Rectal smooth muscle tissue (tissue), 1 donor: Measurements from ENCODE around the gene RNF26.
A peak's percentile ranks its signal among the peaks of the same experiment; 100 is the strongest.

Source experiments
- H3K27ac ChIP-seq: one replicate; pipeline ENCODE4 v1.7.0; 2013; ENCODE audit warnings: low read depth, low read length, inconsistent platforms
- H3K27me3 ChIP-seq: one replicate; pipeline ENCODE4 v1.7.0; 2013; ENCODE audit warnings: low read length; ENCODE audit not compliant: control insufficient read depth, insufficient read depth
- H3K36me3 ChIP-seq: one replicate; pipeline ENCODE4 v1.7.0; 2013; ENCODE audit warnings: low read length; ENCODE audit not compliant: control insufficient read depth, insufficient read depth
- H3K4me1 ChIP-seq: one replicate; pipeline ENCODE4 v1.7.0; 2013; ENCODE audit warnings: low read length; ENCODE audit not compliant: control insufficient read depth, insufficient read depth
- H3K4me3 ChIP-seq: one replicate; pipeline ENCODE4 v1.7.0; 2013; ENCODE audit warnings: low read length
- H3K9ac ChIP-seq: one replicate; pipeline ENCODE4 v1.7.0; 2013; ENCODE audit warnings: low read length

RNF26 gene

GRCh38 chr11:119306373-119306890, 27.9 kb upstream of the RNF26 start:
- no peaks in the 10 kb centered on the region for H3K27me3 ChIP-seq
- H3K4me3 ChIP-seq = no peak overlapping the region
- H3K9ac ChIP-seq = no peak overlapping the region
- no peak overlapping the region for H3K27ac ChIP-seq
- peaks cover 13% of the 10 kb centered on the region for H3K36me3 ChIP-seq
- H3K4me1 ChIP-seq = peaks cover 3% of the 10 kb centered on the region

GRCh38 chr11:119307219-119307618, 27.1 kb upstream of the RNF26 start:
- H3K4me3 ChIP-seq = no peak overlapping the region
- peaks cover 14% of the 10 kb centered on the region for H3K36me3 ChIP-seq
- no peaks in the 10 kb centered on the region for H3K27me3 ChIP-seq
- H3K27ac ChIP-seq = peak overlapping the region; percentile 10
- no peak overlapping the region for H3K9ac ChIP-seq
- peaks cover 2% of the 10 kb centered on the region for H3K4me1 ChIP-seq

- no peaks in the 10 kb centered on the region for H3K27me3 ChIP-seq
- peaks cover 2% of the 10 kb centered on the region for H3K4me1 ChIP-seq
- H3K36me3 ChIP-seq = peaks cover 21% of the 10 kb centered on the region
- no peak overlapping the region for H3K27ac ChIP-seq
- no peak overlapping the region for H3K4me3 ChIP-seq
- H3K9ac ChIP-seq = no peak overlapping the region
These were observed 26.4 kb upstream of the RNF26 start for GRCh38 chr11:119307974-119308373.

- Histone ChIP-seq H3K27me3 (no peaks in the 10 kb centered on the region), H3K4me3 (no peak overlapping the region), H3K36me3 (peaks cover 21% of the 10 kb centered on the region), H3K4me1 (peaks cover 2% of the 10 kb centered on the region), H3K27ac (no peak overlapping the region), H3K9ac (no peak overlapping the region)
These were observed 24.9 kb upstream of the RNF26 start for GRCh38 chr11:119309411-119309810.

- no peak overlapping the region for H3K27ac ChIP-seq
- H3K4me3 ChIP-seq = no peak overlapping the region
- H3K9ac ChIP-seq = no peak overlapping the region
- H3K27me3 ChIP-seq = no peaks in the 10 kb centered on the region
- peaks cover 5% of the 10 kb centered on the region for H3K4me1 ChIP-seq
- peaks cover 24% of the 10 kb centered on the region for H3K36me3 ChIP-seq
These were observed 24.2 kb upstream of the RNF26 start for GRCh38 chr11:119309953-119310681.

GRCh38 chr11:119310682-119311052, 23.7 kb upstream of the RNF26 start:
- Histone ChIP-seq H3K4me3 (no peak overlapping the region), H3K27ac (no peak overlapping the region), H3K27me3 (peaks cover 3% of the 10 kb centered on the region), H3K4me1 (peaks cover 8% of the 10 kb centered on the region), H3K36me3 (peaks cover 24% of the 10 kb centered on the region), H3K9ac (no peak overlapping the region)

- H3K9ac ChIP-seq = no peak overlapping the region
- H3K27ac ChIP-seq = peak overlapping the region; percentile 91
- H3K27me3 ChIP-seq = peaks cover 3% of the 10 kb centered on the region
- peaks cover 19% of the 10 kb centered on the region for H3K36me3 ChIP-seq
- peak overlapping the region; percentile 52 for H3K4me3 ChIP-seq
- H3K4me1 ChIP-seq = peaks cover 31% of the 10 kb centered on the region
These were observed 19.6 kb upstream of the RNF26 start for GRCh38 chr11:119314726-119315125.

- peaks cover 3% of the 10 kb centered on the region for H3K27me3 ChIP-seq
- peak overlapping the region; percentile 91 for H3K27ac ChIP-seq
- H3K4me1 ChIP-seq = peaks cover 37% of the 10 kb centered on the region
- peaks cover 19% of the 10 kb centered on the region for H3K36me3 ChIP-seq
- no peak overlapping the region for H3K9ac ChIP-seq
- peak overlapping the region; percentile 52 for H3K4me3 ChIP-seq
These were observed 19.0 kb upstream of the RNF26 start for GRCh38 chr11:119315131-119316015.

GRCh38 chr11:119316016-119316728, 18.2 kb upstream of the RNF26 start:
- peaks cover 16% of the 10 kb centered on the region for H3K36me3 ChIP-seq
- H3K27me3 ChIP-seq = peaks cover 3% of the 10 kb centered on the region
- H3K9ac ChIP-seq = peak overlapping the region; percentile 49
- peak overlapping the region; percentile 52 for H3K4me3 ChIP-seq
- peak overlapping the region; percentile 91 for H3K27ac ChIP-seq
- peaks cover 39% of the 10 kb centered on the region for H3K4me1 ChIP-seq

GRCh38 chr11:119316729-119317591, 17.4 kb upstream of the RNF26 start, which contains the start of gene MCAM:
Gene MCAM (minus strand): TSS chr11:119317130. CDS start chr11:119317101, 29 bp downstream.
- H3K4me1 ChIP-seq = peaks cover 43% of the 10 kb centered on the region
- H3K9ac ChIP-seq = peak within 1 kb of the TSS; percentile 49
- peak within 1 kb of the TSS; percentile 91 for H3K27ac ChIP-seq
- peaks cover 15% of the 10 kb centered on the region for H3K36me3 ChIP-seq
- H3K4me3 ChIP-seq = peak within 1 kb of the TSS; percentile 56
- H3K27me3 ChIP-seq = peaks cover 3% of the 10 kb centered on the region

- no peak overlapping the region for H3K9ac ChIP-seq
- H3K4me1 ChIP-seq = peaks cover 43% of the 10 kb centered on the region
- peaks cover 7% of the 10 kb centered on the region for H3K36me3 ChIP-seq
- peaks cover 3% of the 10 kb centered on the region for H3K27me3 ChIP-seq
- peak overlapping the region; percentile 91 for H3K27ac ChIP-seq
- peak overlapping the region; percentile 56 for H3K4me3 ChIP-seq
These were observed 16.6 kb upstream of the RNF26 start for GRCh38 chr11:119317592-119318239.
